HG03060 (cell line): ENCODE data around the gene PAK2.
"Not testable (repeated sequence)": the region's sequence is repeated elsewhere in the genome, so short reads cannot be mapped to it uniquely, and the experiment has no call there.

ENCODE experiments used
- ATAC-seq: cut with Tn5 transposase; IDR thresholded peaks from one replicate; pipeline ENCODE4 v1.9.1; 2021; ENCODE audit warnings: low read depth, moderate number of reproducible peaks; ENCODE audit not compliant: unreplicated experiment

The PAK2 gene

DNA sequence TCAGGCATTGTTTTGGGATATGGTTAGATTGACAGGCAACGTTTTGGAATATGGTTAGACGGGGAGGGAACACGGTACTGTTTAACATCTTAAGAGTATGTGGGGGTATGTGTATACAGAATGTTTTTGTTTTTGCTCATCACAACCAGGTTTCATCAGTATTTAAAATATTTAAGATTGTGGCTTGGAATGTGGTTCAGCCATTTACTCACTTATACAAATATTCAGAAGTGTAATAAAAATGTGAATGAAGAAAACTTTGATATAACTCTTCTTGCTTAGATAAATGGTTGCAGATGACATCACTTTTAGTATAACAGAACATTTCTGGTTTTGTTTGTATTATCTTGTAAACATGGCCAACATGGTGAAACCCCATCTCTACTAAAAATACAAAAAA, 3.9 kb upstream of the PAK2 start:
- ATAC-seq: no peak

DNA sequence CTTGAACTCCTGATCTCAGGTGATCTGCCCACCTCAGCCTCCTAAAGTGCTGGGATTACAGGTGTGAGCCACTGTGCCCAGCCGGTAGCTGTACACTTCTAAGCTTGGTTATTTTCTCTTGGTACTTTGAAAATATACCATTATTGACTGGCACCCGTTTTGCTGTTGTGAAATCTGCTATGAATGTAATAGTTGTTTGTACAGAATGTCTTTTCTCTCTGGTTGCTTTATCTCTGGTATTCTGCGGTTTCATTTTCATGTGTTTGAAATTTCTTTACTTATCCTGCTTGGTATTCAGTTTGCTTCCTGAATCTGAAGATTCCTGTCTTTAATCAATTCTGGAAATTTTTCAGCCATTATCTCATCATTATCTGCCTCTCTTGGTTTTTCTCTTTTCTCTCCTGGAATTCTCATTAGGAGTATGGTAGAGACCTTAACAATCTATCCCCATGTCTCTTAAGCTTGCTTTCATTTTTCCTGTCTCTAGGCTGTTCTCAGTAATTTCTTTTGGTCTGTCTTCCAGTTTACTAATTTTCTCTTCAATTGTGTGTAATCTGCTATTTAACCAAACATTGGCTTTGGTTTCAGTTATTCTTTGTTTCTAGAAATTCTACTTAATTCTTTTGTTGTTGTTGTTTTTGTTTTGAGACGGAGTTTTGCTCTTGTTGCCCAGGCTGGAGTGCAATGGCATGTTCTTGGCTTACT, 2.8 kb upstream of the PAK2 start:
- no peak for ATAC-seq

DNA sequence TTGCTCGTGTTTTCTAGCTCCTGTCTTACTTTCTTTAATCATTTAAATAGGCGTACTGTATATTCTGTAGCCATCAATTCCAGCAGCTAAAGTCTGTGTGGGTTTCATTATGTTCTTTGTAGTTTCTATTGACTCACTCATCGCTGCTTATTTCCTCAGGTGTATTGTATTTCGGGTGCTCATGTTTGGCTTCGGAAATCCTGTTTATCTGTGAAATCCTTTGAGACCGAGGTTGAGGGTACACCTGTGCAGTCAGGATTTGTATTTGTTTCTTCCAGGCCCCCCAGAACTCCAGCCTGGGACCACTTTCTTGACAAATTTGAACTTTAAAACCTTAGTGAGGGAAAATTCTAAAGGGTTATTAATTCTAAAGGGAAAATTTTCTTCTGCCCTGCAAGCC, 2.0 kb upstream of the PAK2 start:
- no peak for ATAC-seq

DNA sequence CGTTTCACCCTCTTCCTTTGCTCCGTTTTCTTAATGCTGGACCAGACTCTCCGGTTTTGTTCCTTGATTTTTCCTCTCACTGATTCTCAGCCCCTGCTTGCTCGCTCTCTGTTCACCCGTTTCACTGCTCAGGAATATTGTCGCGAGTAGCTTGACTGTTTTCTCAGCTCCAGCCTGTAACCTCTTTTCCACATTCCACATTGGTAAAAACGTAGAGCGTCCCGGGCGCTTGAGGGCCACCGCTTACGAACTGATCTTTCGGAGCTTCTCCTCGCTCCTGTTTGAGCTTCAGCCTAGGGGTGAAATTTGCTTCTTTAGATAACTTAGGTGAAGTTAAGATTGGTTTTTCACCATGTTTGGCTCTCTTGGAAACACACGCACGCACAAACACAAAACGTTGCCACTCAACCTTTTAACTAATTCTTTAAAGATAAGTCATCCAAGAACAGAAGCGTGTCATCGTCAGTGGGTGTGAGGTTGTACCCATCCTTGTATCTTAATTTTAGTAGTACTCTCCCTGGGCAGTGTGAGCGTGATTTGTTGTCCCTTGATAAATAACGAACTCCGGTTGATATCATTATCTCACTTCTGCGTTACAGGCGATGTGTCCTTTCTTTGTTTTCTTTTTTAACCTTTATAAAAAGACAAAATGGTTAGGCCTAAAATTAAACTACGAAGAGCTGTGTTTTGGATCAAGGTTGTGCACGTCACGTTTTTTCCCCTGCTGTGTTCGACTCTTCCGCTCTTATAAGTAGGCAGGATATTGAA, 1.0 kb downstream of the PAK2 start:
- no peak for ATAC-seq

DNA sequence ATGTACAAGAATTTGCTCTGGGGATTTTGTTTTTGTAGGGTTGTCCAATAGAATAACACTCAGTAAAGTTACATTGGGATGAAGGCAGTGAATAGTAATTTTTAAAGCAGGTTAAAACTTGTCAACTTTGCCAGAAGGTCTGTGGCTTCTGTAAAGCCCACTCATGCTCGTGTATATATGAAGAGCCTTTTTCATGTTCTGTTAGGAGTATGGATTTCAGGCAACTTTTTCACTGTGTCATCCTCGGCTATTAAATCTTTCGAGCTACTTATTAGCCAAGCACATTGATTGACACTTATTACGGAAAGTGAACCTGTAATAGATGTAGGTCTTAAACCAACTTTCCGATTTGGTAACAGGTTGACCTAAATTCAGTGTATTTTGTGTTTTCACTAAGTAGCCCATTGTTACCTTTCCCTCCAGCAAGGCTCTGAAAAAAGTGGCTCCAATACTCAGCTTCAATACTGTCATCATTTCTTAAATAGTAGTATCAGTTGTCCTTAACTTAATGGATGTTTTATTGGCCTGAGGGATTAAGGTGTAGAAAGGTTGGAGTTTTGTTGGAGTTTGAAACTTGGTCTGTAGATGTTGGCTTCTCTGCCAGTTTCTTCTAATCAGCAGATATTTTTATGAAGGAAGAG, 1.7 kb downstream of the PAK2 start:
- no peak for ATAC-seq

DNA sequence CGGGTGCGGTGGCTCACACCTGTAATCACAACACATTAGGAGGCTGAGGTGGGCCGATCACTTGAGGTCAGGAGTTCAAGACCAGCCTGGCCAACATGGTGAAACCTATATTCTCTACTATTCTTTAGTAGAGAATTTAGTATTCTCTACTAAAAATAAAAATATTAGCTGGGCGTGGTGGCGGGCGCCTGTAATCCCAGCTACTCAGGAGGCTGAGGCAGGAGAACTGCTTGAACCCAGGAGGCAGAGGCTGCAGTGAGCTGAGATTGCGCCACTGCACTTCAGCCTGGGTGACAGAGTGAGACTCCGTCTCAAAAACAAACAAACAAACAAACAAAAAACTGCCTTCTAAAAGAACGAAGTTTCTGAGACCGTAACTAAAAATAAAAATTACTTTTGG, 3.9 kb downstream of the PAK2 start:
- not testable (repeated sequence) for ATAC-seq

DNA sequence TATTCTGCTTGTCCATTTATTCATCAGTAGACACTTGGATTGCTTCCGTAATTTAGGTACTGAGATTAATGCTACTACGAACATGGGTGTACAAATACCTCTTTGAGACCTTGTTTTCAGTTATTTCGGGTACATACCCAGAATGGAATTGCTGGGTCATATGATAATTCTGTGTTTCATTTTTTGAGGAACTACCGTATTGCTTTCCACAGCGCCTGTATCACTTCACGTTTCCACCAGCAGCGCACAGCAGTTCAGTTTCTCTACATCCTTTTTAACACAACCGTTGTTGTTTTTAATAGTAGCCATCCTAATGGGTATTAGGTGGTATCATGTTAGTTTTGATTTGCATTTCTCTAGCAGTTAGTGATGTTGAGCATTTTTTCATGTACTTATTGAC, 9.5 kb downstream of the PAK2 start:
- no peak for ATAC-seq

DNA sequence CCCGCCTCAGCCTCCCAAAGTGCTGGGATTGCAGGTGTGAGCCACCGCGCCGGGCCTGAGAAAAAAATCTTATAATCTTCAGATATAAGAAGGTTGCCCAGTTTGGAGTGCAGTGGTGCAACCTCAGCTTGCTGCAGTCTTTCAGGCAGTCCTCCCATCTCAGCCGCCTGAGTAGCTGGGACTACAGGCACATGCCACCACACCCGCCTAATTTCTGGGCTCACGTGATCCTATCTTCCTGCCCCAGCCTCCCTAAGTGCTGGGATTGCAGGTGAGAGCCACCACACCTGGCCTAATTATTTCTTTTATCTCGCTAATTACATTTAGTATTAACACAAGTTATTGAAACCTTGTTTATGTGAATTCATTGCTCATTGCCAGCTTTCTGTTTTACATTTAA, 13.5 kb downstream of the PAK2 start:
- no peak for ATAC-seq

DNA sequence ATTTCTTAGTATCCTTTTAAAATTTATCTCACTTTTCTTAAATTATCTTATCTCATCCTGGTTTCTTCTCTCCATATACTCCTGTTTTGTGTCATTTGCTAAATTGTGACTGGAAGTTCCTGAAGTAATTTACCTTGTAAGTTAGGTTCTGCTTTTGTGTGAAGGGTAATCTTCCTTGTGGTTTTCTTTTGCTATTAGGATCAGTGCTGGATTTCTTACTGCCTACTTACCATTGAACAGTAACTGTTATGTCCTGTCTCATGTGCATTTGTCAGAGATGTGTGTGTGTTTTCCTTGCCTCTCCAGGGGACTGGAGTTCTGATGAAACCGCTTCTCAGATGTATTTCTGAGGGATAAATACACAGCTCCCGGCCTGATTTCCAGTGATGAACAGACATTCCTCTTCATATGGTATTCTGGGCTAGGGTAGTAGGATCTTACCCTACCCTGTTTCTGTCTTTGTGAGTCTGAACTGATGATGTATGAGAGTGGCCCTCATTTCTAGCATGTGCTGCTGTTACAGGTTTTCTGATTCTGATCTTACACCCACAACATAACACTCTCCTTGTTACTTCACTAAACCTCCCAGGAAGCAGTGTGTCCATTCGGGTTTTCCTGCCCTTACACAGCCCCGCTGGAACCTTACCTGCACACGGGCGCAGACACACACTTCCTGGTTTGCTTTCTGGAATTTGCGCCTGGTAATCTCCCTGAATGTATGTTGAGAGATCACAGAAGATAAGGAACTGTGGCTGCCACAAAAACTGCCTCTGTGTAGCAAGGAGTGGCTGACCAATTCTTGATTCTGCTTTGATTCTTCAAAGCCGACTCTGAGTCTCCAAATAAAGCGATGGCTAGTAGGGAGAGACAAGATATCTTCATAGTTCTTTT, 14.7 kb downstream of the PAK2 start:
- ATAC-seq: no peak

DNA sequence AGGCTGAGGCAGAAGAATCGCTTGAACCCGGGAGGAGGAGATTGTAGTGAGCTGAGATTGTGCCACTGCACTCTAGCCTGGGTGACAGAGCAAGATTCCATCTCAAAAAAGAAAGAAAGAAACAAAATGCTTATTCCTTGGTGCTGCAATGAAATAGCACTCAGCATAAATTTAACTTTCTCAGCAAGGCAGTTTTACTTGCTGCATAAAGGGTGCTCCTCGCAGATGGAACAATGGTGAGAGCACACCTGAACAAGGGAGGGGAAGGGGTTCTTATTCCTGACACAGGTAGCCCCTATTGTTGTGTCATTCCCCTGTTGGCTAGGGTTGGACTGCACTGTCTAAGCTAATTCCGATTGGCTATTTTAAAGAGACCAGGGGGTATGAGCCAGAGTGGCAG, 17.1 kb downstream of the PAK2 start:
- no peak for ATAC-seq

DNA sequence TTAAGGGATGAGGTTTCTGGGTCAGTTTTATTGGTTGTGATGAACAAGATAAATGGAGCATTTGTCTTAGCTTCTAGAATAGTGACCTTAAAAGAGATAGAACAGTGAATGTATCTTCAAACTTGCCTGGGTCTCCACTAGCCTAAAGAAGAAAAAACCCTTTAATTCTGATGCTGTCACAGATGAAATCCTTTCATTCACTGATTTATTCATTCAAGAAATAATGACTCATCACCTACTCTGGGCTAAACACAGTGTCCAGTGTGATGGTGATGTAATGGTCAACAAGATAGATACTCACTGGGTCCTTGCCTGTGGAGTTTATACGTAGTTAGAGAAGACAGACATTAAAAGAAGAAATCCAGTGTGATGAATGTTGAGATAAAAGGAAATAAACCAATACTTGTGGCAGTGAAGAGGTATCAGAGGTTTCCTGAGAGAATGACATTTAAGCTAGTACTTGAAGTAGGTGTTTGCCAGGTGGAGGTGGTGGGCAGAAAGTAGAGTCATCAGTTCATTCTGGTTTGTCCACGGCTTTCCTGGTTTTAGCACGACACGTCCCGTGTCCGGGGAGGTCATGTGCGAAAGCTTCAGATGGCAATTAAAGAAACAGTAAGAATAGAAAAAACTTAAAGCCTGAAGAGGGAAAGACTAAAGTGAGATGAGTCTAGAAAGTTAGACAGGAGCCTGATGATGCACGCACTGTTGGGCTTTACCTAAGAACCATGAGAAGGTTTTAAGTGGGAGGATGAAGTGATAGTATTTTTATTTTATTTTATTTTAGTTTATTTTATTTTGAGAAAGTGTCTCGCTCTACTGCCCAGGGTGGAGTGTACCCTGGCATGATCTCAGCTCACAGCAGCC, 18.5 kb downstream of the PAK2 start:
- no peak for ATAC-seq

DNA sequence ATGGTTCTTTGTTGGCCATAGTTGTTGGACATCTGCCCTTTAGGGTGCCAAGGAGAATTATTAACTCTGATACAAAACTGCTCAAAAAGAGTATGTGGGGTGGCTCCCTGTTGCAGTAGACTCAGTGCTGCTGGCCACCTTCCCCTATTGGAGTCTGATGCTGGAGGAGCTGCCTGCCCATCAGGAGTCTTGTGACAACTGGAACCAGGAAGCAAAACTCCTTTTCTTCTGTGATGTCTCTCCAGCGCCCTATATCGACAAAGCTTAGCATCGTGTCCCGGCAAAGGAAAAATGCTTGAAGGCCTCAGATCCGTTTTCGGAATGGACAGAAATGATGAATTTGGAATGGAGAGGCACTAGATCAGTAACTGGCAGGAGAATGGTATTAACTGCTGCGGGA, 23.5 kb downstream of the PAK2 start:
- ATAC-seq: no peak

DNA sequence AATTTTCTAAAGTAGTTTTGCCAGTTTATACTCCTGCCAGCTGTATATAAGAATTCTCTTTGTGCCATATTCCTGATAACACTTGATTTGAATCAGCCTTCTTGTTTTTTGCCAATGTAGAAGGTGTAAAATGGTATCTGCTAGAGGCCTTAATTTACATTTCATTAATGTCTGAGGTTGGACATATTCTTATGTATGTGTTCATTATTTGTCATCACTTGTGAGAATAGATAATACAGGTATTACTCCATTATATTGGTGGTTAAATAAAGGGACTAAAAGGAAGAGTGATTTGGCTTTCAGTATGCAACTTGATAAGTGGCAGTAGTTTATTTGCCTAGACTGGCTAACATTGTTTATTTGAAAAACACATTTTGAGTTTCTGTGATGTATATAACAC, 25.8 kb downstream of the PAK2 start:
- no peak for ATAC-seq

DNA sequence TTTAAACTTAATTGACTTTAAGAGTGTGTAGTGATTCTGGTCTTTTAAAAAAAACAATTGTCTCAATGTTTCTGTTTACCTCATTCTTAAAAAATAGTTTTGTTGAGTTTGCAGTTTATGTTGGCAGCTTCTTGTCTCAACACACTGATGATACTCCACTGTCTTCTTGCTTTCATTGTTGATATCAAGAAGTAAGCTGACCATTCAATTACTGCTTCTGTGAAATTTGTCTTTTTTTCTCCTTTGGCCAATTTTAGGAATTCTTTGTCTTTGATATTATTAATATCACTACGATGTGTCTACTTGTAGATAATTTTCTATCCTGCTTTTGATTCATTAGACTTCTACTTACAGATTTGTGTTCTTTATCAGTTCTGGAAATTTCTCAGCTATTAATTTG, 31.4 kb downstream of the PAK2 start:
- no peak for ATAC-seq

DNA sequence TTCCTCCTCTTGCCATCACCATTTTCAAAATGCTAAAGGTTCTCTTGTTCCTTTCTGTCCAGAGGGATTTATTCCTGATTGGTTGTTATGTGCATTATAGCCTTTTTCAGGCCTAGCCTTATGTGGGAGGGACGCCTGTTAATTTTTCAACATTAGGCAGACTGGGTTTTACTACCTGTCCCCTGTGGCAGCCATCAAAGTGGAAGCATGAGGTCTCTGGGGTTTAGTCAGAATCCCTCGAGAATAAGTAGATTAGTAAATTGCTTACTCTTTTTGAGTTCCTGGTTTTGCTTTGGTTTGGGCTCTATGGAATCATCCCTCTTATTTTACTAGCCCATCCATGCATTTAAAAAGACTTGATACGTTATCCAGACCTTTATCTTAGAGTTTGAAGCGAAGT, 32.4 kb downstream of the PAK2 start:
- ATAC-seq: no peak

DNA sequence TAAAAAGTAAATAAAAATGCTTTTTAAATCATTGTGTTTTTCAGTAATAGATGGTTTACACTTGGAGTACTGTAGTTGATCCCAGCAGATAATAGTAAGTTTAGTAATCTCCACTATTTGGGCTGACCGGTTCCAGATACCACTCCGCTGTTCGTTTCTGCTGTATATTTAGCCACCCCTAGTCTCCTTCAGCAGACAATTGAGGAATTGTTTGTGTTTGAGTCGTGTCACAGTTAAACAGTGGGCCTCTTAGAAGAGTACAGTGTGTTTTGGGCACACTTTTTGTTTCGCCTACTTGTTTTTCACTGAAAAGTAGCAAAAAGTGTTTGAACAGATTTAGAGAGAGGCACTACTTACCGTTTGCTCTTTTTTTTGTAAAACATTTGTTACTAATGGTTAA, 33.2 kb downstream of the PAK2 start:
- no peak for ATAC-seq

DNA sequence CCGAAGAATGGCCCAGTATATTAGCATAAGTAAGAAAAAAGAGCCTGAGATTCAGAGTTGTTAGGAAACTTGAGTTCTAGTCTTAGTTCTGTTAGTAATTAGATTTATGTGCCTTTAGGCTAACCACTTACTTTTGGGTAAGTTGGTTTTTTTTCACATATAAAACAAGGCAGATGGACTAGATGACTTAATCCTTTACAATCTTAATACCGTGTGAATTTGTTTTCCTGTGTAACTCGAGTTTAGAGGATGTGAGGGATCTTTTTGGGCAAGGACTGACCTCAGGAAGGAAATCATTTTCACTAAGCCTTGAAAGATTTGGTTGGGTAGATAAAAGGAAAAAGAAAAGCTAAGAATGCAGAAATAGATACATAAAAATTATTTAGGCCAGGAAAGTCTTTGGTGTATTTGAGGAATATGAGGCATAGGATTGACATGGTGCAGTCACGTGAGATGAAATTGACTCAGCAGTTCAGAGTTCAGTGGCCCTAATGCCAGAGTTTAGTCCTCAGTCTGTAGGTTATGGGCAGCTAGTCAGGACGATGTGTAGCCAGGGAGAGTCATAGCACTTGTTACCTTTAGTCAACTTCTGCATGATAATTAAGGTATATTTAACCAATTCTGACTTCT, 34.6 kb downstream of the PAK2 start:
- ATAC-seq: no peak

DNA sequence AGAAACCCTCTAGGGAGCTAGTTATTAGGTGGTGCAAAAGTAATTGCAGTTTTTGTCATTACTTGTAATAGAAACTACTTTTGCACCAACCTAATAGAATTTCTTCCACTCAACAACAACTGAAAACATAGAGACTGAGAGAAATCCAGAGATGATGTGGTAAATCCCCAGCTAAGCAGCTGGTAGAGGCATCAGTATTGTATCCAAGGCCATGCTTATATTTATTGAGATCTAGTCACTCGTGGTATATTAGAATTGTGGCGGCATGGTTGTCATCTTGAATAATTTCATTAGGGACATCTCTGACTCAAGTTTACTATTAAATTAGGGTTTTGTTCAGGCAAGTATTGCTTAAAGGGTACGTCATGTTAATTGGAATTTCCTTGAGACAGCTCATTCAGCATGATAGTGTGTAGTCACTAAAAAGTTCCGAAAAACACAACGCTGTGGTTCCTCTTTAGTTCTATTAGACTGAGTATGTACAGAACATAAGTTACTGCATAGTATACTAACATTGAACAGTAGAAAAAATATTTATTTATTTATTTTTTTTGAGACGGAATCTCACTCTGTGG, 35.3 kb downstream of the PAK2 start:
- ATAC-seq: no peak

DNA sequence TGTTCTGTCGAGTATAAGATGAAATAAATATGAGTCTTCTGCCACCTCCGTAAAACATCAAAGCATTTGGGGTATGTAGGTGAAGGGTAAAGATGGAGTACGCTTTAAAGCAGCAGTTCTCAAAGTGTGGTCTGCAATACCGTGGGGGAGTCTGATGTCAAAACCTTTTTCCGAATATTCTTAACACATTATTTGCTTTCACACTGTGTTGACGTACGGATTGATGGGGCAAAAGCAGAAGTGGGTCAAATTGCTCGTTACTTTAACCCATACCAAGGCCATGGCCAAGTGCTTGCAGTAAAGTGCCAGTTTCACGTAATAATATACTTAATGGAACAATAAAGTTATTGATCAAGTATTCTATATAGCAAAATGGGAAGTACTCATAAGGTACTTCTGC, 36.3 kb downstream of the PAK2 start:
- no peak for ATAC-seq
